NCI-H187 treated with DMSO at 0.1 percent for 48 hours (cell line): ENCODE measurements around the gene SULT1A1.
"Not testable (repeated sequence)": the region's sequence is repeated elsewhere in the genome, so short reads cannot be mapped to it uniquely, and the experiment has no call there.

Experiments
- DNase-seq: peaks from one replicate; lab custom pipeline; 2025; lab: John Stamatoyannopoulos, UW

Gene SULT1A1

DNA sequence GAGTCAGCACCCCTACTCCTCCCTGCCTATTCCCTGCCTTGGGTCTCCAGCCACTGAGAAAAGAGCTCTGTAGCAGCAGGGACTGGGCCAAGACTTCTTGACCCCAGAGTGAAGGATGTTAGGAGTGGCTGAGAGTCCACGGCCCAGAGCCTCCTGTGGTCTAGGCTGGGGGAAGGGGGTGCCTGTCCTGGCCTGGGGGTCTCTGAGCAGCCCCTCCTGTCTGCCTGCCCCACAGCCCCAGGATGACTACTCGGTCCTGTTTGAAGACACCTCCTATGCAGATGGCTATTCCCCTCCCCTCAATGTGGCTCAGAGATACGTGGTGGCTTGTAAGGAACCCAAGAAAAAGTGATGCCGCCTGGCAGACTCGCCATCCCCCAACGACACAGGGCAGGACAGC, 18.5 kb downstream of the SULT1A1 start:
- no peak for DNase-seq

GRCh38 chr16:28590384-28591340, 19.2 kb downstream of the SULT1A1 start:
- no peak for DNase-seq

DNA sequence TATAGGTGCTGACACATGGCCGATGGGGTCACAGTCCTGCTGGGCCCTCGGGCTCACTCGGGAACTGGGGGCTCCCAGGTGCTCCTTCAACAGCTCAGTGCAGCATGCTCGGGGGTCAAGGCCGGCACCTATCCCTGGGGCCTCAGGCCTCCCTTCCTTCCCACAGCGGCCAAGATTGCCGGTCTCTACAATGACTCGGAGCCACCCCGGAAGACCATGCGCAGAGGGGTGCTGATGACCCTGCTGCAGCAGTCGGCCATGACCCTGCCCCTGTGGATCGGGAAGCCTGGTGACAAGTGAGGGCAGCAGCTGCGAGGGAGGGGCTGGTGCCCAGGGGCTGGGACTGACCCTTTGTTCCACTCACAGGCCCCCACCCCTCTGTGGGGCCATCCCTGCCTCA, 19.9 kb downstream of the SULT1A1 start:
- no peak for DNase-seq

DNA sequence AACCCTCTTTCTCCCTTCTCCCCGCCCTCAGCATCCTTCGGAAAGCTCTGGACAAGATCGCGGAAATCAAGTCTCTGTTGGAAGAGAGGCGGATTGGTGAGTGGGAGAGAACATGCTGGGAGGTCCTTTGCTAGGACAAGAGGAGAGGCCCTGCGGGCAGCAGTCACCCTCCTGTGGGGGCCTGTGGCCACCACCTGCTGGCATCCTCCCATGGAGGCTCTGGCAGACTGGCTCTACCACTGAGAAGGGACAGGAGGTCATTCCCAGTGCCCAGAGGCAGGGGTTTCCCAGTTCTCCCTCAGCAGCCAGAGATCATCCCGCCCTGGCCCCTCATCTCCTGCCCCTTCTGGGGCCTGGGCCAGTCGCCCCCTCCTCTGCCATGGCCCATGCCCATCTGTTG, 20.8 kb downstream of the SULT1A1 start:
- no peak for DNase-seq

DNA sequence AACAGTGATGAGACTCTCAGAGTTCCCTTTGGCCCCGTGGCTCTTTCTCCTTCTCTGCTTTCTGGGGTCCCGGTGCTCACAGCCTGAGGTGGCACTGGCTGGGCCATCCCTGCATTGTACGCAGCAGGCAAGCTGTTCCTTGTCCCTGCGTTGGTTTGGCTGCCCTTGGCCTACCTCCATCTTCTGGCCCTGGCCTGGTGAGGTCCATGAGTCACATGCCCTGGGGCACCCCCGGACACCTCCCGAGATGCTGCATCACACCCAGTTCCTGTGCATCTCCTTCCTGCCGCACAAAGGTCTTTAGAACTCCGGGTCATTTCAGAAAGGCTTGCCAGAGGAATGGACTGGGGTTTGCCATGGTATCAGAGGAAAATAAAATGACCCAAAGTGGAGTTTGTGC, 22.5 kb downstream of the SULT1A1 start:
- DNase-seq: no peak

DNA sequence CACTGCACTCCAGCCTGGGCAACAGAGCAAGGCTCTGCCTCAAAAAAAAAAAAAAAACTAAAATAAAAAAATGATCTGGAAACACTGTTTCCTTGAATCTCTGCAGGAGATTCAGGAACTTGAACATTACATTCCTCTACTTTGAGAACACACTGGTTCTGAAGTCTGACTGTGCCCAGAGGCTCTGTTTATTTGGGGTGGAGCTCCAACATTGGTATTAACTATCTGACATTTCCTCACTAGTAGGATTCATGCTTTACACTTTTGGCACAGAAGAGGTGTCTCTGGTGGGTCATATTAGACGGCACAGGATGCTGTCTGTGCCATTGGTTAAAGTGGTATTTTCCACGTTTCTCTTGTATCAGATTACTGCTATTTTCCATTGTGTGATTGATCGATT, 23.4 kb downstream of the SULT1A1 start:
- DNase-seq: no peak

DNA sequence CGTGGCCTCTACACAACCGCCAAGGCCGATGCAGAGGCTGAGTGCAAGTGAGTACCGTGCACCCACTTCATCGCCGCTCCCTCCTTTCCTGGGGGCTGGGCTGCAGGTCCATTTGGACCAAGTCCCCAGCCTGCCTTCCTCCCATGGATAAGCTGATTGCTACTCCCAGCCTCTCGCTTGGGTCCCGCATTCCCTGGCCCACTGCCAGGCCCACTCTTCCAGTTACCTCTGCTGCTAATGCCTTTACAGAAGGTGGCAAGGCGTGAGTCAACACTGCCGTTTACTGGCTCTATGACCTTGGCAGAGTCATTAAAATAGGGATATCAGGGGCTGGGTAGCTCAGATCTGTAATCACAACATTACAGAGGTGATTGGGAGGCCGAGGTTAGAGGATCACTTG, 24.2 kb downstream of the SULT1A1 start:
- DNase-seq: no peak

DNA sequence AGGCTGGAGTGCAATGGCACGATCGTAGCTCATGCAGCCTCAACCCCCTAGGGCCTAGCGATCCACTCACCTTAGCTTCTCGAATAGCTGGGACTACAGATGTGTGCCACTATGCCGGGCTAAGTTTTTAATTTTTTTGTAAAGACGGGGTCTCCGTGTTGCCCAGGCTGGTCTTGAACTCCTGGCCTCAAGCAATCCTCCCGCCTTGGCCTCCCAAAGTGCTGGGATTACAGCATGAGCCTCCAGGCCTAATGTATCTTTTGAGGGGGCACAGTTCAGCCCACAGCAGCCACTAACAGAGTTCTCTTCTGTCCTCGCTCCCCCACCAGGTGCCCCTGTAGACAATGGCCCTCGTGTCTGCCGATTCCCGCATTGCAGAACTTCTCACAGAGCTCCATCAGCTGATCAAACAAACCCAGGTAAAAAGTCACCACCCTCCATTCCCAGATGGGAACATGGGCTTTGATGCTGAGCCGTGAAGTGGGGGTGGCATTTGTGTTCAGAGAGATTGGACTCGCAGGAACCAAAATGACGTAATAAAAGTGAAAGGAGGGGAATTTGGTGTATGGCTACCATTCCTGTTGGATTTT, 29.0 kb downstream of the SULT1A1 start:
- no peak for DNase-seq

- no peak for DNase-seq
These were observed 34.3 kb downstream of the SULT1A1 start for GRCh38 chr16:28575446-28576109.

DNA sequence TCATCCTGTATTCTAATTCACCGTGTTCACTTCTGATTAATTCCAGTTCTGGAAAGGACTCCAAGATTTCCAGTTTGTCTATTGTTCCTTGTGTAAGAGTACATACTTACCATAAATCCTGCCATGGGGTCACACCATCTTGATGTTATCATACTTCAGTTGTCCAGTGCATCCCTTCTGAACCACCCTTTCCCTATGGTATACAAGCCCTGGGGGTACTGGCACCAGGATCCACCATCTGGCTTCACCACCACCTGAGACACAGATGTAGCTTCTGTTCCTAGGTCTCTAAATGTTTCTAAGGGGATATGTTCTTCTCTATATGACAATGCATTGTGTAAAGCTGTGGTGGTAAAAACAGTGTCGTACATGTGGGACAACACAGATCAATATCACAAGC, 34.9 kb downstream of the SULT1A1 start:
- DNase-seq: no peak

DNA sequence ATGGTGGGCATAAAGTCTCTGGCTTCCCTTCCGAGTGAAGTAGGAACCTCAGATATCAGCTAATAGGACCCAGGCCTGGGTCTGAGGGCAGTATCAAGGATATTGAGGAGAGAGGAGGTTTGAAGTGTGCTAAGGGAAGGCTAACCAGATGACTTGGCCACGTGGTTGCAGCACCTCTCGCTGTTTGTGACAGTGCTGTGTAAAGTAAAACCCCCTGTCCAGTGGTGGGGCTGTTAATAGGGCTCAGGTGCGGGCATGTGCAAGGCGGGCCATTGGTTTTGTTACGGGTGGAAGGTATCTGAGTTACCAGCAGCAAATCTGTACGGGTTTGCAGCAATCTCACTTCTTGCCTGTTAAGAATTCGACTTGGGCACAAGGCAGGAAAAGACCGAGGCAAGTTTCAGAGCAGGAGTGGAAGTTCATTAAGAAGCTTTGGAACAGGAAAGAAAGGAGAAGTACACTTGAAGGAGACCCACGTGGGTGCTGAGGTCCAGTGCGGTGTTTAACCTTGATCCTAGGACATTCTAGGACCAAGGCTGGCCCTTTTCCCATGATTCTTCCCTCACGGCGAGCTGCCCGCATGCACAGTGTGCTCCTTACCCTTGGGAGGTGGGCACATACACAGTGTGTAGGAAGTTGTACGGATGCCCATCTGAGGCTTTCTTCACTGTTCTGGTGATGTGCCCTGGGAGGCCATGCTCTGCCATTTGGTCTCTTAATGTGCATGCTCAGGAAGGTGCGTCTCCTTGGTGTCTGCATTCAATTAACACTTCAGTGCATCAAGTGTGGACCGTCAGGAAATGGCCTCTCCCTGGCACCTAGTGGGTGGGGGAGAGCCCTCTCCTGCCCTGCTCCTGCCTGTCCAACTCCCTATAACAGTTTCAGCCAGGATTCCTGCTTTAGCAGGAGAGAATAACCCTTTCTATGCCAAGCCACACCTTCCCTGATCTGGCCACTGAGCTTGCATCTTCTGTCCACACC, 35.8 kb downstream of the SULT1A1 start:
- no peak for DNase-seq

- no peak for DNase-seq
These were observed 36.9 kb downstream of the SULT1A1 start for GRCh38 chr16:28572696-28573510.

- no peak for DNase-seq
These were observed 39.7 kb downstream of the SULT1A1 start for GRCh38 chr16:28569968-28570752.

DNA sequence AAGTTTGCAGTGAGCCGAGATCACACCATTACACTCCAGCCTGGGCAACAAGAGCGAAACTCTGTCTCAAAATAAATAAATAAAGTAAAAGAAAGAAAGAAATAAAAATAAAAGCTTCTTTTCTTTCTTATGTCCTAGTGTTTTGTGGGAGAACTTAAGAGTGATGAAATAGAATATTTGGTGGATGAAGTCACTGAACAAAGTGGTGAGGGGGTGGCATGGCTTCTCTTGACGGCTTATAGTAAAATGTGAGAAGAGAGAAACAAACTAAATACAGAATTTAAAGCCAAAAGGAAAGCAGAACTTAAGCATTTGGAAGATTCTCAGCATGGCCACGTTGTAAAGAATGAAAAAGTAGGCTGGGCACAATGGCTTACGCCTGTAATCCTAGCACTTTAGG, 40.8 kb downstream of the SULT1A1 start:
- no peak for DNase-seq

GRCh38 chr16:28567292-28567691, 42.6 kb downstream of the SULT1A1 start:
- DNase-seq: no peak

- DNase-seq: not testable (repeated sequence)
These were observed 43.5 kb downstream of the SULT1A1 start for GRCh38 chr16:28566233-28566925.

- DNase-seq: no peak
These were observed 46.6 kb downstream of the SULT1A1 start for GRCh38 chr16:28563218-28563617.

DNA sequence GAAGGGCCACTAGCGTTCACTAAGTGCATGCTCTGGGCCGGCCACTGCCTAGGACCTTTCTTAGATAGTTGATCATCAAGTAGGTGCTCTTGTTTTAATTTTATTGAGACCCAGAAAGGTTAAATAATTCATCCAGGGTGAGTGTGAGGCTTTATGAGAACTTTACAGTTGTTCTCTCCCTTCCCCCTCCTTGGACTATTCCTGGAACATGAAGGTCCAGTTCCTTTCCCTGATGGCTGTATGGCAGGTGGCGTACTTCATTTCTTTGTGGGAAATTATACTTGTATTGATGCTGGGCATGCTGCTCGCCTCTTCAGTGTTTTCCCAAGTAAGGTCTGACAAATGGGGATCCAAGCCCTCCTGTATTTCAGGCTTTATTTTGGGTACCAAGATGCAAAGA, 47.6 kb downstream of the SULT1A1 start:
- DNase-seq: no peak

GRCh38 chr16:28561557-28562187, 48.2 kb downstream of the SULT1A1 start:
- DNase-seq: no peak
